Heart left ventricle (tissue), 13 donors: Measurements from ENCODE around the gene NPAS1.

Experiments used
- CTCF ChIP-seq, 12 donors: fragments of 200-600 bp; sonication (generic) in 4 of 12; IDR thresholded peaks; one replicate each; pipeline versions ENCODE4 v1.5.0 to v1.8.0; 2018 to 2022; ENCODE audit warnings: antibody characterized with exemption in 12 of 12, mild to moderate bottlenecking in 5 of 12
- POLR2A ChIP-seq, 2 donors: fragments of 450-650 bp; IDR thresholded peaks; one replicate each; pipeline ENCODE4 v1.6.1; 2017; ENCODE audit warnings: antibody characterized with exemption in 2 of 2, mild to moderate bottlenecking in 2 of 2, moderate library complexity in 2 of 2
- donor health status: ischemic (EF 13 %, LVEDD 7.1; RV severe dilation, severe dysfunction).
- donor health status: DM: no; HTN: yes; CAD: no.
- donor health status: DM: no; HTN: no; CAD: no.
- donor health status: ischemic (EF 25% LVEDD 6.9; RV normal size, moderate dysfunction).
- donor health status: ischemic (EF 25% LVEDD 5.7; RV mildly dilated, moderate dysfunction).
- donor health status: ischemic (EF 35%, LVEDD 5.7; RV mildly dilated, moderate dysfunction).
- donor health status: nonischemic (EF 11% LVEDD 7.7; RV severe dilation, severe dysfunction).
- donor health status: DM: yes; HTN: yes; CAD: no.
- donor health status: PGD.
- donor health status: ischemic (EF 29% LVEDD 5.4; RV normal size, mild dysfunction).
- donor health status: nonischemic (EF 23%, LVEDD 6.1; RV moderate dilation, normal function).

- TF ChIP-seq CTCF (IDR thresholded peaks at IDR 0.05) (peak; percentile 70 to 97 (median 86)), POLR2A (IDR thresholded peaks at IDR 0.05) (no peak)
Measured at GRCh38 chr19:46990991-46991676, 28.5 kb upstream of the NPAS1 start.
